Adrenal gland (tissue), 5 donors: ENCODE measurements around the gene CRB1.

ENCODE experiments used
- CTCF ChIP-seq, 6 experiments: fragments of 450-650 bp in 4 of 6; fragments of 200-600 bp in 2 of 6; sonication (generic) in 1 of 6; IDR thresholded peaks; 1 replicate in 5 of 6; 2 replicates in 1 of 6; pipeline versions ENCODE4 v1.5.1 to v1.8.0; 2016 to 2021; ENCODE audit warnings: antibody characterized with exemption in 6 of 6, mild to moderate bottlenecking in 2 of 6, moderate library complexity in 1 of 6
- POLR2A ChIP-seq, 2 donors: fragments of 450-650 bp; IDR thresholded peaks; one replicate each; pipeline ENCODE4 v1.6.1; 2017; ENCODE audit warnings: antibody characterized with exemption in 2 of 2, mild to moderate bottlenecking in 2 of 2, moderate library complexity in 1 of 2
- donor health status: DM: no; HTN: no; CAD: no.

DNA sequence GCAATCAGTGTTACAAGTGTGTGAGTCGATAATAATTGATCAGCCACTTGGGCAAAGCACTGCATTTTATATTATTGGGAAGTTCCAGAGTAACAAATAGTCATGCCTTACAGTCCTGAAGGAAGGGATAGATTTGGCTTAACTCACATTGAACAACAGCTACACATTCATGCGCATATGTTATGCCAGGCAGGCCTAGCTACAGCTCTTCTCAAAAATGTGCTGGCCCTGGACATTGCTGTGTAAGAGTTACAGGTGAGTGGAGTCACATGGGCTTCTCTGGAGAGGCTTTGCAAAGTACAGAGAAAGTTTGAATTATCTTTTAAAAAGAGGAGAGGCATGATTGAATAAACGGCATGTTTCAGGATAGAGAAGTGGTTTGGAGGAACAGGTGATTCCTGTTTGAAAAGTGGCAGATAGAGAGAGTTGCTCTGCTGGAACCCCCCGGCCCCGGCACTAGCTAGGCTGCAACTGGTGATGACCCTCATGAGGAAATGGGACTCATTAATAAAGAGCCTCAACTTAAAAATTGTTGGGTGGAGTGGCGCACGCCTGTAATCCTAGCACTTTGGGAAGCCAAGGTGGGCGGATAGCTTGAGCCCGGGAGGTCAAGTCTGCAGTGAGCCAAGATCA, 200.6 kb downstream of the CRB1 start:
- TF ChIP-seq CTCF (IDR thresholded peaks at IDR 0.05) (no peak), POLR2A (IDR thresholded peaks at IDR 0.05) (no peak)
